ENCODE data around the gene CEP295NL.

- TF ChIP-seq GATA3 (IDR thresholded peaks at IDR 0.05; ENCODE audit: low read depth, low read length), result no peak
- TF ChIP-seq GATA2 (IDR thresholded peaks at IDR 0.05; ENCODE audit: low read depth, low read length), result no peak
Observed at GRCh38 chr17:78890498-78890897, 12.5 kb downstream of the CEP295NL start.
